NOMO-1 (cell line): Measurements from ENCODE around the gene SHC1.
A peak's percentile ranks its signal among the peaks of the same experiment; 100 is the strongest.

Source experiments
- DNase-seq, 2 experiments: peaks; one replicate each; lab custom pipeline; 2025; ENCODE audit not compliant: unreplicated experiment in 2 of 2; lab: John Stamatoyannopoulos, UW

The SHC1 gene

DNA sequence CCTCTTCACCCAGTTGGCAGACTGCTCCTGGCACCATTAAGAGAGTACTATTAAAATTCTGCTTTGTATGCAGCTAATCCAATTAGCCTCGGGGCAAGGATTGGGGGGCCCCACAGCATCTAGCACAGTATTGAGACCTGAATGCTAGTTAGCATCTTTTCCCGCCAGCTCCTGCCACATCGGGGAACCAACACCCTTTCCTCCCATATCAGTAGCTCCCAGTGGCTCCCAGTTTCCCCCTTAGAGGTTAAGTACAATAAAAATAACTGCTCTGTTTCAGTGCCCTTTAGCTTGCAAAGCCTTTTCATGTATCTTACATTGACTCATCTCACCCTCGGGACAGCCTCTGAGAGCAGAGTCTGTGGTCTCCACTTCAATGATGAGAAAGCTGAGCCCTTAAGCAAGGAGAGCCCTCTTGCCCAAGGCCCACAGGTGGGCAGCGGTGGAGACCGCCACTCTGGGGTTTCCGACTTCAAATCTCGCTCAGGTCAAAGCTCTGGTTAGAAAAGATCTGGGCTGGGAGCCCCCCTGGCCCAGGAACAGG, 29.8 kb downstream of the SHC1 start:
- DNase-seq = no peak

- DNase-seq = no peak
These were observed 30.4 kb downstream of the SHC1 start for GRCh38 chr1:154940213-154940560.

DNA sequence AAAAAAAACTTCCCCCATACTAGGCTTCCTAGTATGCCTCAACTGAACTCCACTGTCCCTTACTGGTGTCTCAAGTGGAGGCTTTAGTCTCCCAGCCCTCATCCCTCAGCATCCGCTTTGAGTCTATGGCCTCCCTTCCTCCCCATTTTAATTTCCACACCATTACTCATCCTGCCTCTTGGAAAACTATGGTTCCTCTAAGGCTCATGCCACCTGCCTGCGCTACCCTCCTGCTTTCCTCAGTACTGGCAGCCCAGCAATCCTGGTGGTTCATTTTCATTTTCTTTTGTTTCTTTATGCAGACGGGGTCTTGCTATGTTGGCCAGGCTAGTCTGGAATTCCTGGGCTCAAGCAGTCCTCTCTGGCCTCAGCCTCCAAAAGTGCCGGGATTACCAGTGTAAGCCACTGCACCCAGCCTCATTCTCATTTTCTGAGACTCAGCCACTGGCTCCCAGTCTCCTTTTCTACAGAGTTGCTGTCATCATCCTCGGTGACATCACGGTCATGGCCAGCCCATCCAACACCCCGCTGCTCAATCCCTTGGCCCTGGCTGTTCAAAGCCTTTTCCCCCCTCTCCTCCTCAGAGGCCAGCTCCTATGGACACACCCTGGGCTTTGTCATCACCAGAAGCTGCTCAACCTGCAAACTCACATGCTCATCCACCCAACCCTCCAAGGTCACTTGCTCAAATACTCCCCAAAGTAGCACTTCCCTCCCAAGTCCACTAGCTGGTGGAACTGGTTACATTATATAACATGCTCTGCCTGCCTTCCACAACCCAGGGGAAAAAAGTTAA, 31.7 kb downstream of the SHC1 start:
- DNase-seq = no peak

DNA sequence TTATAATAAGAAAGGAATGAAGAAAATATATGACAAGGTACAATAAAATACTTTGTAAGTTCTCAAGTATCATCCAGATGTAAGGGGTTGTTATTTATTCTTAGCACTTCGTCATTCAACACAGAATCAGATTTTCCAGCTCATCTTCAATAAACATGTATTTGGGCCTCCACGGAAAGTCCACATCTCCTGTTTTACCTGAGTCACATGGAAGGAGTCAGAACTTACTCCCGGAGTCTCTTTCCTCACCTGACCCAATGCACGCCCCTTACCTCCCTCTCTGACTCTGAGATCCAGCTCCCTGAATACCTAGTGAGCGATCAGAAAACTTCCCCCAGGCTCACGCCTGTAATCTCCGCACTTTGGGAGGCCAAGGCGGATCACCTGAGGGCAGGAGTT, 32.6 kb downstream of the SHC1 start:
- no peak for DNase-seq

DNA sequence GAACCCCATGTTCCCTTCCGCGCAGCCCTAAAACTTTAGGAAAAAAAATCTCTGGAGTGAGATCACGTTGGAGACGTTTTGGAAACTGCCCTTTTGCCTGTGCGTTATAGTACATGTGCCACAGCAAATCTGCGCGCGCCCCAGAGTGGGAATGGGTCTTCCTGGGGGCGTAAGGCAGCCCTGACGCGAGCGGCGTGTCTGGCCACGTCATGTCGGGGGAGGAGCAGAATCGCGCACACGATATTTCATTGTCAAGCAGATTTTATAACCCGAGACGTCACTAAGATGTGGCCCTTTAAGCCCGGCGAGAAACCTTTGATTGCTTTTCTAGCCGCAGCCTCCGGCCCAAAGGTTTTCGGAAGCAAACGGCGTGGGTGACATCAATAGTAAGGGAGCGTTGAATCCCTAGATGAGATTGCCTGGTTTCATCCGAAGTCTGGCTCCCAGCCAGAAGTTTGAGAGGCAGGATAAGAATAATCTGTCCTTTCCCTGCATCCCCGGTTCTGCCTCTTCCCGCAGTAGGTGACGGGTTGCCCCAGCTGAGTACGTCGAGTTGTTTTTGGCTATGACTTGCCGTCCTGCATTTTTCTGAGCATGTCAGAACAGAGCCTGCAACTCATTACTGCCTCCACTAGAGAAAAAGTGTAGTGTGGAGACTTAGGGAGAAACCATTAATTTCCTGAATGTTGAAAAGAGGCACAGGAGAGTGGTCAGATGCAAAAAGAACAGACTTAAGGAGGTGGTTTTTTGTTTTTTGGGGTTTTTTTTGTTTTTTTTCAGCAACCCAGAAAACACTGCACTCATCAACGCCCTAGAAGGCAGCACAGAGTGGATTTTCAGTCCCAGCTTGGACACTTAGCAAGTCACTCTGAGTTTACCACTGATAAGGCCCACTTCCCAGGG, 33.2 kb downstream of the SHC1 start:
- DNase-seq = peak; percentile 89 to 90

- DNase-seq = peak; percentile 90 to 93
These were observed 33.9 kb downstream of the SHC1 start, which contains the start of gene PMVK for GRCh38 chr1:154936555-154937084. TSS of gene PMVK (minus strand) at chr1:154936719. CDS start at chr1:154936685, 34 bp downstream.

DNA sequence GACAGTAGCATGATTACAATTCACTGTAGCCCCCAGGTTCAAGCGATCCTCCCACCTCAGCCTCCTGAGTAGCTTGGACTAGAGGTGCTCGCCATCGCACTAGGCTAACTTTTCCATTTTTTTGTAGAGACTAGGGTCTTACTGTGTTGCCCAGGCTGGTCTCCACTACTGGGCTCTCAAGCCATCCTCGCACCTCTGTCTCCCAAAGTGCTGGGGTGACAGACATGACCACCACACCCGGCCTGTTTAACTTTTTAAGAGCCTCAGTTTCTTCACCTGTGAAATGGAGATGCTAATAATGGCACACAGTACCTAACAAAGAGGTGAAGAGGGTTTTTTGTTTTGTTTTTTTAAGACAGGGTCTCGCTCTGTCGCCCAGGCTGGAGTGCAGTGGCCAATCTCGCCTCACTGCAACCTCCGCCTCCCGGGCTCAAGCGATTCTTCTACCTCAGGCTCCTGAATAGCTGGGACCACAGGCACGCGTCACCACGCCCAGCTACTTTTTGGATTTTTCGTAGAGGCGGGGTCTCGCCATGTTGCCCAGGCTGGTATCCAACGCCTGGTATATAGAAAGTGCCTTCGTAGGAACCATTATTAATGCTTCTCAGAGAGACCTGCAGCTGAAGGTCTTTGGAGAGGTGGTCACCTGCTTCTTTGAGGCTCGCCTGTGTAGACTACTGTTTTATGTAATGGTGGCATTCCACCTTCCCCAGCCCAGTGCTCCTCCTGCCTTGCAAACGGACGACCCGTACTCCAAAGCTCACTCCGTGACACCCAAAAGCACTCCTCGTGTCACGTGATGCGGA, 34.6 kb downstream of the SHC1 start:
- DNase-seq = no peak

GRCh38 chr1:154934358-154934948, 36.1 kb downstream of the SHC1 start:
- no peak for DNase-seq

GRCh38 chr1:154931940-154932487, 38.5 kb downstream of the SHC1 start:
- no peak for DNase-seq

DNA sequence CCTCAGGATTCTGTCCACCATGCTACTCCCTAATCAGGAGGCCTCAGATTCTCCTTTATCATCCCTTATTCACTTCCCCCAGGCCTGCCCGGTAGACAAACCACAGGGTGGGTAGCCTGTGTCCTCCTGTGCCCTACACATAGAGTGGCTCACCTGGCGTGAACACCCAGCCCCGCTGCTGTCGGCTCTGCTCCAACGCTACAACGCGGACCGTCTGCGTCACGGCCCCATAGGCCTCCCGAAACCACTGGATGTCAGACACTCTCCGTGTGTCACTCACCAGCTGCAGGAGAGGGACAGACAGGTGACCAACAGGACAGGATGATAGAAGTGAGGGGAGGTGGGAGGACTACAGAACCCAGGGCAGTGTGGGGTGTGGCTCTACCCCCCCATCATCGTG, 44.3 kb downstream of the SHC1 start:
- DNase-seq = no peak

- no peak for DNase-seq
These were observed 45.0 kb downstream of the SHC1 start for GRCh38 chr1:154925335-154926170.

DNA sequence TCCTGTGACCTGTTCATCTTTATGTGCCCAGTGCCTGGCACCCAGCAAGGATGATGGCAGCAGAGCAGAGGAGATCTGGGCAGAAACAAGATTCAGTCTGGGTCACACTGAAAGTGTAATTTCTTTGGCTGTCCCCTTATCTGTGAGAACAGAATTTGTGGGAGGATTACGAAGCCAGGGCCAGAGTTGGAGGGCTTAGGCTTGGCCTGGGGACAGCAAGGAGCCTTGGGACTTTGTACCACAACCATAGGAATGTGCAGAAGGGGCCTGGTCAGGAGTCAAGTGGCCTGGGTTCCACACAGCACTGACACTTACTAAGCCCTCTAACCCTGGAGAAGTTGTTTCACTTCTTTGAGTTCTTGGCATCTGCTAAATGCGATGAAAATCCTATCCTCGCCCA, 46.9 kb downstream of the SHC1 start:
- DNase-seq = no peak

DNA sequence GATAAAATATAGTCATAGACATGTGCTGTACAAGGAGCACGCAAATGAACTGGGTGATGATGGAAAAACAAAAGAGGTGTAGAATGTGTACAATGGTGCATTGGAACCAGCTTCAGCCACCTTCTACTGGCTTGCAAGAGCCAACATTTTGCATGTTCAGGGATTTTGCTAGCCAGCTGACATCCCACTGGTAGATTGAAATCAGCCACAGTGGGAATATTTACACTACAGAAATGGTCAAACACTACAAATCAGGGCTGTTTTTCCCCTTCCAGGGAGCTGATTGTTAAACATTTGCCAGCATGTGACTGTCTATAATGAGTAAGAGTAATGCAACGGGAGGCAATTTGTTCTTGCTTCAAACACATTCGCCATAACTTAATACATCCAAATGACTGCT, 57.3 kb downstream of the SHC1 start:
- no peak for DNase-seq

- no peak for DNase-seq
These were observed 57.8 kb downstream of the SHC1 start for GRCh38 chr1:154912755-154913154.
